COR-L47 (cell line): ENCODE measurements around the gene GNB1.
"Not testable (repeated sequence)": the region's sequence is repeated elsewhere in the genome, so short reads cannot be mapped to it uniquely, and the experiment has no call there.

ENCODE experiments used
- DNase-seq: peaks from one replicate; lab custom pipeline; 2025; lab: John Stamatoyannopoulos, UW

The GNB1 gene

GRCh38 chr1:1738799-1739337 is 152.0 kb downstream of the GNB1 start:
- DNase-seq = not testable (repeated sequence)

- not testable (repeated sequence) for DNase-seq
Measured at GRCh38 chr1:1737675-1738590, 153.0 kb downstream of the GNB1 start.
